HUDEP-2 (cell line): ENCODE results near the gene EPHB3.
A peak's percentile ranks its signal among the peaks of the same experiment; 100 is the strongest.

Source experiments
- DNase-seq, 76 experiments: peaks; one replicate each; lab custom pipeline; 2025; ENCODE audit not compliant: unreplicated experiment in 76 of 76; lab: John Stamatoyannopoulos, UW

Gene EPHB3

DNA sequence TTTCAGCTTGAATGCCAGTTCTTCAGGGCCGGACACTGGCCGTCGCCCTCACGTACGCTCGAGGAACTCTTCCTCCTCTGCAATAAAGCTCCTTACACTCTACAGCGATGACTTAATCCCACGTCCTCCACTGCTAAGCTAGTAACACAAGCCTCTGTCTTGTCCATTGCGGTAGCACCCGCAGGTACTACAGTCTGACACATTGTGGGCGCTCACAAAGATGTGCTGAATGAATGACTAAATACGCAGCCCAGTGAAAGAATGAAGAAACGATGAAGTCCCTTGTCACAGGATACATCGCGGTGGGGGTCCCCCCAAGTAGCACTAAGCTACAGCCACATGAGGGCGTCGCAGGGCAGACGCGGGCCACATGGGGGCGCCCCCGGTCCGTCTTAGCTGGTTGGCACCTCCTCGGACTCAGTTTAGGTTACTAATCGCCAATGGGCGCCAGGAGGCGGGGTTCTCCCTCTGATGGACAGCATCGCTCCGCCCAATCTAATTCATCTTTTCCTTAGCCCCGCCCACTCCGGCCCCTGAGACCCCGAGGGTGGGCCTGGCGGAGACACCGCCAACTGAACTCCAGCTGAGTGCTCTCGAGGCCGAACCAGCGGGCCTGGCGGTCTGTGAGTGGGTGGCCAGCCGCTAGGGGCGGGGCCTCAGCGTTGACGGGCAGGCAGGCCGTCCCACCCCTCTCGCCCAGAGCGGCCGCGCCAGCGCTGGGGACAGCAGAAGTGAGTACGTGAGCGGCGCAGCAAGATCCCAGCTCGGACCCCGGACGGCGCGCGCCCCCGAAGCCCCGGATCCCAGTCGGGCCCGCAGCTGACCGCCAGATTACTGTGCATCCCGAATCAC is at the start of gene EPHB3:
Gene EPHB3 (plus strand): TSS at position 725 of the 852 bp plus-strand sequence. CDS start 451 bp downstream, outside the sequence.
- peak in 74 of 76 experiments; percentile 14 to 84 (median 68) for DNase-seq

DNA sequence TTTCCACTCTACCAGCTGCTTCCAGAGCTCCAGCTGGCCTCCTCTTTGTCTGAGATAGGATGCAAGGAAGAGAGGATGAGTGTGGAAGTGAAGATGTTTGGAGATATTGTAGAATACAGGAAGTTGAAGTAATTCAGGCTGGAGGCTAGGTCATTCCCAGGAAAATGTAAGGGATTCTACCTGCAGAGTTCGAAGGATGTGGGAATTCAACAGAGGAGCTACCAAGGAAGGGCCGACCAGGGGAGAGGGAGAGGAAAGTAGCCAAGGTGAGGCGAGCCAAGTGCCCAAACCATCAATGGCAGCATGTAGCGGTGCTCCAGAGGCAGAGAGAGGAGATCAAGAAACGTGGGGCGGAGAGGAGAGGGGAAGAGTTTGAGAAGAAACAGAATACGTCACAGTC is 49.0 kb upstream of the EPHB3 start:
- DNase-seq, result no peak

GRCh38 chr3:184513276-184514170 is 48.1 kb upstream of the EPHB3 start:
- DNase-seq, result peak in 65 of 76 experiments; percentile 3 to 75 (median 41)

DNA sequence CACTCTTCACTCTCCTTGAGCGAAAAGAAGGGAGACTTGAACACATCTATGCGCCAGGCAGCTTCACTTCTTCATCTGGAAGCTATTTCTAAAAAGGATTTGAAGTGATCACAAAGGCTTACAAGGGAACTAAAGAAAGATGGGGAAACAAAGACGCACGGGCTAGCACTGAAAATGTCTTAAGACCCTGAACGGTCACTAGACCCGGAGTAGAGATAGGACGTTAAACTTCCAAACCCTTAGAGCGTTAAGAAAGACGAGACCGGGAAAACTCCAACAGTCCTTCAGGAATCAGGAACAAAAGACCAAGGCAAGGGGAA is 47.5 kb upstream of the EPHB3 start:
- no peak for DNase-seq

- DNase-seq, result peak in 46 of 76 experiments; percentile 2 to 69 (median 20)
Measured at GRCh38 chr3:184523825-184524615, 37.6 kb upstream of the EPHB3 start.

DNA sequence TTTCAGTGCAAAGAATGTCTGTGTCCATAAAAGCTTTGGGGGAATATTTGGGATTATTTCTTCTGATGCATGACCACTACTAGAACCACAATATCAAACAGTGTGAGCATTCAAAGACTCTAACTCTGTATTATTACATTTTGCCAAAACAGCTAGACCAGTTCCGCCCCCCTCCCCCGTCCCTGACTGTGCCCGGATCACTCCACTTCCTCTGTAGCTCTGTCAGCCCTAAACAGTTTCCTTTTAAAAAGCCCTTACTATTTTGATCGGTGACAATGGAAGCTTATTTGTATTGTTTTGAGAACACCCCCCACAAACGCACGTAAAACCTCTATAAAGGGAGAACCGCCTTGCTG is 36.6 kb upstream of the EPHB3 start:
- no peak for DNase-seq

DNA sequence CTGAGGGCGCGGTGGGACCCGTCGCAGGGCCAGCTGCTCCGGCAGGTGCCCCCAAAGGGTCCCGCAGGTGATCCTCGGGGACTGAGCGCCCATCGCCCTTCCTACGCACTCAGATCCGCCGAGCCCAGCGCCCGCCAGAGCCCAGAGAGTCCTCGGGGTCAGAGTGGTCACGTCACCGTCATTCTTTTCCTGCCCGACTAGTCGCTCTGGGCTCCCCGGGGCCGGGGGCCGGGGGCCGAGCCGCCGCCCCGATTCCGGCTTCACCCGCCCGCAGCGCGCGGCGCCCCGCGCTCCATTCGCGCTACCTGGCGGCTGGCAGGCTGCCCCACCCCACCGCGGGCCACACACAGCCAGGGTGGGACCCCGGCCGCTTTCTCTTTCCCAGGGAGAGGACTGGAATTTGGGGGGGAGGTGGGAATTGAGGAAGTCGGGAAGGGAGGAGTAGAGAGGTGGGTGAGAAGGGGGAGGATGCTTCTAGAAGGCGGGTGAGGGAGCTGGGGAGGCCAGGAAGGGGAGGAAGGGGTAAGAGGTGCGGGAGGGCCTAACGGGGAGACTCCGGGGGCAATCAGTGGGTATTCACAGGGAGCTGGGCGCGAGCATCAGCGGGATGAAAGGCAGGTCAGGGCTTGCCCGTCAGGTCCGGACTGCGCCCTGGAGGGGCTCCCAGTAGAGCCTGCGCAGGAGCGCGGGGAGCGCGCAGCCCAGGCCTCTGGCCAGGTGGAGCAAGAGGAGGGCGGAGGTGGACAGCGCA is 36.1 kb upstream of the EPHB3 start:
- no peak for DNase-seq

DNA sequence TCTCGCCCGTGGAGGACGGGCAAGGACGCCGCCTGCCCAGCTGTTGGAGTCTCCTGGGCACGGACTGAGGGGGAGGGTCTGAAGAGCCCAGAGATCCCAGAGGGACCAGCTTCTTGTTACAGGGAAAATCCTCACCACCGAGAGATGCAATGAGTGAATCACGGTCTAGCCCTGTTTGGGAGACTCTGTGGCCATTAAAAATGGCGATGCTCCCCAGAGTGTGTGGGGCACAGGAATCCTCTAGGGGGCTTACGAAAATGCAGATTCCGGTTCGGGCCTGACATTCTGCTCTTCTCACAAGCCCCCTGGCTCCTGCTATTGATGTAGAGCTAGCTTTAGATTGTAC is 35.5 kb upstream of the EPHB3 start:
- no peak for DNase-seq

- no peak for DNase-seq
Measured at GRCh38 chr3:184531626-184532280, 29.8 kb upstream of the EPHB3 start.

DNA sequence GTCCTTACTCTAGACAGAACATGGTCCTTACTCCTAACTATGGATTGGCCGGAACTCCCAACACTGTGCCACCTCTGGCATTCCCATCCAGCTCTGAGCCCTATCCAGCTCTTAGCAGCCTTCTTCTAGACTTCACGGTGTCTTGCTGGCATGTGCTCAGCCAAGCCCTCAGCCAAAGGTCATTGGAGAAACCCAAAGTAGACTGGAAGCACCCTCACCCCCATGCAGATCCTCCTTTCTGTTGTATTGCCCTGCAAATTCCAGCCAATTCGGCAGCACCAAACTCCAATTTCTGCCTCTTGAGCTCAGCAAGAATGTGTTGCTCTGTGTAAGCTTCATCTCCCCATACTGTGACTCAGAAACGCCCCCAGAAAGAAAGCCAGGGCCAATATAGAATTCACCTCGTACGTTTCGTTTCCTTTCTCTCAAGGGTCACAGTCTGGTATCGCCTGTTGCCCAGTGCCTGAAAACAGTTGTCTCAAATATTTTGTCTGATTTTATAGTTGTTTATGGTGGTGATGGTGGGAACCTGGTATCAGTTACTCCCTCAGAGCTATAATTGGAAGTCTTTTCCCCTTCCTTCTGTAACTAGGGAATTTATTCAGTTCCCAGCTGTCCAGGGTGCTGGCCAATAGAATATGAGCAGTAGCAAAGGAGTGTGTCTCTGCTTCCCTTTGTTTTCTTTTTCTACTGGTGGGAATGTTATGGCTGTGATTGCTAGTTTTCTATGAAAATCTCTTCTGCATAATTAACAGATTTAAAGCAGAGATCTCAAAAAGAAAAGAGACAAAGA is 28.4 kb upstream of the EPHB3 start:
- DNase-seq, result no peak

GRCh38 chr3:184537885-184538665 is 23.5 kb upstream of the EPHB3 start:
- DNase-seq, result no peak

DNA sequence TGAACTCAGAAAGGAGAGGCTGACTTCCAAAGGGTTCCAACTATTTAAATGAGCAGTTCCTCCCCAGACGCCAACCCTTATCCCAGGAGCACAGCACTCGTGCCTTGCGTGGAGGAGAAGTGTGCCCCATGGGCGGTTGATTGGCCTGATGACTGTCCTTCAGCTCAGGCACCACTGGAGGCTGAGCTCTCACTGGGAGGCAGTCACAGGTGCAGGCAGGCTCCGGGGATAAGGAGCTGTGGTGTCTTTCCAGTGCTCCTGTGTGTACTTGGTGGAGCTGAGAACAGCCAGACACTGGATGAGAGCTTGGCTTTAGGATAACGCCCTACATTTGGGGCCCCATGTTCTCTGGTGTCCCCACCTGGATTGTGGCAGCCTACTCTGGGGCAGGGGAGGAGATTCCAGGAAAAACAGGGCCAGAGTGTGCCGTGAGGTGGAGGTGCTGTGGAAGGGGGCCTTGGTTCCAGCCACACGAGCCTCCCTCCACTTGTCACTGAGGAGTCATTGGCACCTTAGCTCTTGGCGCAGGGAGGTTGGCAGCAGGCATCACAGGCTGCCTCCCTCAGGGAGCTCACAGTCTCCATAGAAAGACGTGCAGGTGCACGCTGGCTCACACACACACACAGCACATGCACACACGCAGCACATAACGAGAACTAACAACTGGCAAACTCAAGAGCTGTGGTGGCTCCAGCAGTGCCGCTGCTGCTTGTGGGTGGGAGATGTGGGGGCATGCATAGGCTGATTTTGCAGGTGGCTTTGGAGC is 22.7 kb upstream of the EPHB3 start:
- no peak for DNase-seq

- DNase-seq, result no peak
Measured at GRCh38 chr3:184539801-184540435, 21.7 kb upstream of the EPHB3 start.

- DNase-seq, result peak in 37 of 76 experiments; percentile 1 to 54 (median 18)
Measured at GRCh38 chr3:184540777-184541681, 20.6 kb upstream of the EPHB3 start.

DNA sequence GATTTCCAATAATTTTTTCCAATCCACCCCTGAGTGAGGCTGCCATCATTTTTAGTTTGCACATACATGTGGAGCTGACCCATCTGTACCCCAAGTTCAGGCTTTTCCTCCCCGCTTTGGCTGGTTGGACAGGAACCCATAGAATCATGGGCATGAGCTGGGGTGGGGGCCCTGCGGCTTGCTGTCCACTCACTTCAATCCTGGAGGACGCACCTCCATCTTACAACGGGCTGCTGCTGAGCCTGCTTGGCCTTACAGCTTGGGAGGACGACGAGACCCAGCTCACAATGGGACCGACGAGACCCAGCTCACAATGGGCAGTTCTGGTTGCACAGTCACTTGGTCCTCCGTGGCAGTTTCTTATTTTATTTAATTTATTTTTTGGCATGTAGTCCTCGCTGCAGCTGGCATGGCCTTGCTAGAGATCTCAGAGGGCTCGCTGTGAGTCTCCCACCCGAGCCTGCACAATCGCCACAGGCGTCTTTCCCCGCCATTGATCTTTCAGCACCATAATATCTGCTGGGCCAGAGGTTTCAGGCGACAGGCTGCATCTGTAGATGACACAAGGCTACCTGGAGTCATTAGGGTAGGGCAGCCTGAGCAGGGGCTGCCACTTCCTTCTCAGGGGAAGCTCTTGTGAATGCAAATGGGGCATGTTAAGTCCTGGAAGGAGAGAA is 19.6 kb upstream of the EPHB3 start:
- DNase-seq, result no peak

- no peak for DNase-seq
Measured at GRCh38 chr3:184542577-184542976, 19.0 kb upstream of the EPHB3 start.
